ENCODE results near the gene PDIA6.

The PDIA6 gene

GRCh38 chr2:10763461-10763800 lies 49.2 kb downstream of the PDIA6 start:
- Histone ChIP-seq H3K4me3 (no peak overlapping the region), H3K27ac (no peak overlapping the region)
- no peak for DNase-seq (ENCODE audit: low spot score)
- TF ChIP-seq CTCF (IDR thresholded peaks at IDR 0.05), result no peak

DNA sequence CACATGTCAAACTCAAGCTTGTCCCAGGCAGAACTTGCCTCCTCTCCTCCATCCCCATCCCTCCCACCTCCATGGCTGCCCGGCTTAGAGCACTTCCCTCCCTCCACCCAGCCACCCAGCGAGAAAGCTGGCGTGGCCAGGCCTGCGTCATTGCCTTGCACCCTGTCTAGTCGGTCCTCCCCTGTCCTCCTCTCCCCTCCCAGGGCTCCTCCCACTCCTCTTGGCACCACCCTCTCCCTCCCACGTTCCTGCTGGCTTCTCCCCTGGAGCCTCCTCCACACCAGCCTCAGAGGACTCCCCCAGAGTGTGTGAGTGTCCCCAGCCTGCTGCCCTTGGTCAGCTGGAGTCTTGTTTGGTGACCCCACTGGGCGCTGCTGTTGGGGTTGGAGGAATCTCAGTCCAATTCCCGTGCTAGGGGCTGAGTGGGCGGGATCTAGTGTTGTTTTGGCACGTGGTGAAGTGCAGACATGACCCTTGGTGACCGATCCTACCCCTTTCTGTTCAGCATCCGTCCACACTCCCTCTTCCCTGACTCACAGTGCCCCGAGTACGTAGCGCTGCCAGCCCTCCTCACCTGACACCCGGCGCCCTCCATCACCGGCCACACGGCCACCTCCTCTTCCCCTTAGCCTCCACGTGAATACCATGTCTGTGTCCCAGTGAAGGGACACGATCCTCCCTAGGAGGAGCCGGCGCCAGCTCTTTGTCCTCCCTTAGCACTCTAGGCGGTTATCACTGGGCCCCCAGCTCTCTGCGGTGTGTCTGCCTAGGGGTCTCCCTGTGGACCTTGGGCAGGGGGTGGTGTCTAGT lies 49.7 kb downstream of the PDIA6 start:
- no peak for DNase-seq (ENCODE audit: low spot score)
- no peak overlapping the region for H3K27ac ChIP-seq
- TF ChIP-seq CTCF (IDR thresholded peaks at IDR 0.05), result no peak
- H3K4me3 ChIP-seq, result peak overlapping the region; percentile 44

- no peak overlapping the region for H3K4me3 ChIP-seq
- H3K27ac ChIP-seq, result no peak overlapping the region
- no peak for TF ChIP-seq CTCF (IDR thresholded peaks at IDR 0.05)
- DNase-seq (ENCODE audit: low spot score), result no peak
These were observed 51.0 kb downstream of the PDIA6 start for GRCh38 chr2:10761591-10761990.

DNA sequence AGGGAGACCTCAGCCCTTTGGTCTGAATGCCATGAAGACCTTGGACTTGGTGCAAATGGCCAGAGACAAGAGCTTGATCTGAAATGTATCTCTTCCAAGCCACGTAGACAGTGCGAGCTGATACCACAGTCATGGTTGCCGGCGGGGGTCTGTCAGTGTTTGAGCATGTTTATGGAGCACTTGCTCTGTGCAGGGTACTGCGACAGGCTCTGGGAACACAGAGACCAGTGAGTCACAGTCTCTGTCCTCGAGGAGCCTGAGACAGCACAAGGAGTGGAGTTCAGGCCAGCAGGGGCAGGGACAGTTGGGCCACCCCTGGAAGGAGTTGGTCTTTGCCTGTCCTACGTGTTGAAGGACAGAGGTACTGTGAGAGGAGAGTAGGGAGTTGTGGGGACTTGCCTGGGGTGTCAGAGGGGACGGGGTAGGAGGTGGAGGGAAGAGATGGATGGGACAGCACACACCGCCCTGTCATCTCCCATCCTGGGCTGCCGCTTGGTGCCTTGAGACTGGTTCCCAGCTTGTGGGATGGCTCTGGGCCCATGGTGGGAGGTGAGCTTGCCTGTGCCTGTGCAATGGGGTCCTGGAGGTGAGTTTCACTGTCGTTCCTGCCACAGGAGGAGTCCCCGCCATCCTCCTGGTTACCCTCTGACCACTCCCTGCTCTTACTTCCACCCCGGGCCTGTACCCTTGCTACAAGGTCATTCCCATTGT lies 51.6 kb downstream of the PDIA6 start:
- TF ChIP-seq CTCF (IDR thresholded peaks at IDR 0.05), result no peak

GRCh38 chr2:10759151-10759714 lies 53.4 kb downstream of the PDIA6 start:
- no peak for TF ChIP-seq CTCF (IDR thresholded peaks at IDR 0.05)
- Histone ChIP-seq H3K4me3 (no peak overlapping the region), H3K27ac (no peak overlapping the region)
- no peak for DNase-seq (ENCODE audit: low spot score)

More for the DNA sequence above, 51.6 kb downstream of the PDIA6 start:
- no peak overlapping the region for H3K27ac ChIP-seq
- DNase-seq (ENCODE audit: low spot score), result no peak
- H3K4me3 ChIP-seq, result no peak overlapping the region

DNA sequence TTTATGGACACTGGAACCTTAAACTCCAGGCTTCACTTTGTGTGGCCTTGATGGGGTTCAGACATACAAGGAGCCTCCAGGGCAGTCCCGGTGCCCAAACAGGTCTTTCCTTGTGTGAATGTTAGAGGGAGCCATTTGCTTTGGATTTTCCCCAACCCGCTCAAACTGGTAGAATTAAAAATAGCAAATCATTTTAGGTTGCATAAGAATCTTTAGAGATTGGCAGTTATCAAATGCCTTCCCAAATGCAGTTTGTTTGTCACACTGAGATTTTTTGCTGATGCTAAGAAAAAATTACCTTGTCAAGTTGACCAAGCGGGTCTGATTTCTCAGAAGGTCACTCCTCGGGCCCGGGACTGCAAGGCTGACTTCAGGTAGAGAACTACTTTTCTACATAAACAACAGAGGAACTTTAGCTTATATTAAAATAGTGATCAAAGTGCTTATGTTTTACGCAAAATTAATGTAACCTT lies 54.7 kb downstream of the PDIA6 start:
- no peak for TF ChIP-seq CTCF (IDR thresholded peaks at IDR 0.05)
- no peak overlapping the region for H3K4me3 ChIP-seq
- H3K27ac ChIP-seq, result no peak overlapping the region
- no peak for DNase-seq (ENCODE audit: low spot score)

Measured in coronary artery (tissue), 2 donors.